ENCODE data around the gene MYOZ2.

Gene MYOZ2

GRCh38 chr4:119139311-119139710 lies 3.7 kb downstream of the MYOZ2 start:
- Histone ChIP-seq H3K27ac (ENCODE audit: extremely low read depth, low read depth, low read length) (no peak overlapping the region), H3K4me3 (ENCODE audit: low read depth, low read length) (no peak overlapping the region), H3K36me3 (ENCODE audit: control insufficient read depth in 2 of 2, insufficient read depth in 1 of 2, low read length in 2 of 2) (no peaks in the 10 kb centered on the region), H3K9me3 (ENCODE audit: control insufficient read depth, insufficient read depth, low read depth, low read length) (no peaks in the 10 kb centered on the region), H3K4me1 (ENCODE audit: control insufficient read depth, insufficient read depth, low read length) (no peaks in the 10 kb centered on the region)
- TF ChIP-seq ZNF184 (tag by site-specific recombination; IDR thresholded peaks at IDR 0.05) (no peak), ZNF23 (tag by site-specific recombination; IDR thresholded peaks at IDR 0.05; ENCODE audit: borderline replicate concordance) (no peak), ZNF701 (tag by site-specific recombination; IDR thresholded peaks at IDR 0.05) (no peak), ZNF335 (tag by site-specific recombination; conservative IDR thresholded peaks at IDR 0.05) (no peak), ZNF426 (tag by site-specific recombination; IDR thresholded peaks at IDR 0.05) (no peak), HIC1 (tag by site-specific recombination; IDR thresholded peaks at IDR 0.05) (no peak), PRDM4 (tag by site-specific recombination; IDR thresholded peaks at IDR 0.05) (no peak), PRDM10 (tag by site-specific recombination; IDR thresholded peaks at IDR 0.05) (no peak), ZEB2 (tag by site-specific recombination; IDR thresholded peaks at IDR 0.05) (no peak), ZNF202 (tag by site-specific recombination; IDR thresholded peaks at IDR 0.05; ENCODE audit: borderline replicate concordance) (no peak), TSHZ1 (tag by site-specific recombination; IDR thresholded peaks at IDR 0.05; ENCODE audit: borderline replicate concordance) (no peak), ZFP3 (tag by site-specific recombination; IDR thresholded peaks at IDR 0.05; ENCODE audit: low read depth) (no peak)
- POLR2A ChIA-PET = no interaction called here
- CTCF ChIA-PET = interaction anchor here (0.5 kb wide), 1 partner anchor 120 kb away, joined by 4 read pairs; no protein-coding TSS in a partner anchor

GRCh38 chr4:119139822-119140252 lies 4.2 kb downstream of the MYOZ2 start:
- CTCF ChIA-PET = interaction anchor here (0.5 kb wide), 1 partner anchor 121 kb away, joined by 4 read pairs; no protein-coding TSS in a partner anchor
- no peaks in the 10 kb centered on the region for H3K36me3 ChIP-seq (ENCODE audit: control insufficient read depth in 2 of 2, insufficient read depth in 1 of 2, low read length in 2 of 2)
- no peak overlapping the region for H3K4me3 ChIP-seq (ENCODE audit: low read depth, low read length)
- POLR2A ChIA-PET = no interaction called here
- no peaks in the 10 kb centered on the region for H3K4me1 ChIP-seq (ENCODE audit: control insufficient read depth, insufficient read depth, low read length)
- H3K27ac ChIP-seq (ENCODE audit: extremely low read depth, low read depth, low read length) = no peak overlapping the region
- H3K9me3 ChIP-seq (ENCODE audit: control insufficient read depth, insufficient read depth, low read depth, low read length) = no peaks in the 10 kb centered on the region
- TF ChIP-seq ZNF677 (tag by site-specific recombination; IDR thresholded peaks at IDR 0.05) (no peak), ZNF416 (tag by site-specific recombination; IDR thresholded peaks at IDR 0.05) (no peak), SP7 (tag by site-specific recombination; IDR thresholded peaks at IDR 0.05) (no peak), ZNF664 (tag by site-specific recombination; IDR thresholded peaks at IDR 0.05) (no peak), ZNF266 (tag by site-specific recombination; IDR thresholded peaks at IDR 0.05; ENCODE audit: low read depth) (no peak)
